GM12878 (cell line): ENCODE measurements around the gene TNRC6C.

ENCODE experiments used
- EP300 ChIP-seq, 2 experiments: fragments of 150-350 bp in 1 of 2; IDR thresholded peaks; 2 replicates each; pipeline ENCODE4 v1.6.1; 2011 to 2012; ENCODE audit warnings: low read depth in 2 of 2, low read length in 2 of 2, borderline replicate concordance in 1 of 2, improper control_type of control experiment in 1 of 2, inconsistent platforms in 1 of 2; ENCODE audit not compliant: control insufficient read depth in 1 of 2
- MYC ChIP-seq: IDR thresholded peaks from 2 replicates; pipeline ENCODE4 v1.6.1; 2011; ENCODE audit warnings: mild to moderate bottlenecking, low read length, moderate library complexity, inconsistent platforms; ENCODE audit not compliant: insufficient read depth, insufficient replicate concordance, insufficient read length, severe bottlenecking
- POLR2AphosphoS5 ChIP-seq: IDR thresholded peaks from 2 replicates; pipeline ENCODE4 v1.6.1; 2011; ENCODE audit warnings: mild to moderate bottlenecking, low read length, inconsistent platforms
- YY1 ChIP-seq: IDR thresholded peaks from 2 replicates; pipeline ENCODE4 v1.6.1; 2011; ENCODE audit warnings: low read depth, mild to moderate bottlenecking, low read length
- TF ChIP-seq, protein P1 (sequence below): IDR thresholded peaks from 2 replicates; pipeline ENCODE4 v1.6.1; 2012; ENCODE audit warnings: low read length, inconsistent platforms
- TF ChIP-seq, protein P2 (sequence below), 3 experiments: IDR thresholded peaks in 2 of 3; conservative IDR thresholded peaks in 1 of 3; 2 replicates each; pipeline ENCODE4 v1.5.1; 2011; ENCODE audit warnings: low read depth in 3 of 3, low read length in 3 of 3, mild to moderate bottlenecking in 3 of 3, control low read depth in 2 of 3, moderate library complexity in 2 of 3, inconsistent platforms in 1 of 3, mixed read lengths in 1 of 3; ENCODE audit not compliant: control insufficient read depth in 2 of 3, insufficient read depth in 1 of 3; ENCODE audit errors: extremely low read depth in 1 of 3

DNA sequence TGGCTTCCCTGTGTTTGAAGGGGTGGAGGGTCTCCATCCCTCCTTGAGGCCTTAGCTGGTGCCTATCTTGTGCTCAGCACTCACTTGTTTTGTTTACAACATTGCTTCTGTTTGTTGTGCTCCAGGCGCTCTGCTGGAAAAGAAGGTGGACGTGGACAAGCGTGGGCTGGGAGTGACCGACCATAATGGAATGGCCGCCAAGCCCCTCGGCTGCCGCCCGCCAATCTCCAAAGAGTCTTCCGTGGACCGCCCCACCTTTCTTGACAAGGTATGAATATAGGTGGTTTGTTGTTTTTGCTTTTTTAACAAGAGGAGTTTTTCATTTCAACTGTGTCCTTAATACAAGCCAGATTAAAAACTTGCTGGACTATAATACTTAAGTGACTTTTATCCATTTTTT lies 116.5 kb downstream of the TNRC6C start:
- TF ChIP-seq MYC (no peak), POLR2AphosphoS5 (no peak), EP300 (IDR thresholded peaks at IDR 0.05; ENCODE audit: borderline replicate concordance in 1 of 2, control insufficient read depth in 1 of 2, low read depth in 2 of 2, low read length in 2 of 2) (no peak), YY1 (no peak)
- TF ChIP-seq, protein P1, sequence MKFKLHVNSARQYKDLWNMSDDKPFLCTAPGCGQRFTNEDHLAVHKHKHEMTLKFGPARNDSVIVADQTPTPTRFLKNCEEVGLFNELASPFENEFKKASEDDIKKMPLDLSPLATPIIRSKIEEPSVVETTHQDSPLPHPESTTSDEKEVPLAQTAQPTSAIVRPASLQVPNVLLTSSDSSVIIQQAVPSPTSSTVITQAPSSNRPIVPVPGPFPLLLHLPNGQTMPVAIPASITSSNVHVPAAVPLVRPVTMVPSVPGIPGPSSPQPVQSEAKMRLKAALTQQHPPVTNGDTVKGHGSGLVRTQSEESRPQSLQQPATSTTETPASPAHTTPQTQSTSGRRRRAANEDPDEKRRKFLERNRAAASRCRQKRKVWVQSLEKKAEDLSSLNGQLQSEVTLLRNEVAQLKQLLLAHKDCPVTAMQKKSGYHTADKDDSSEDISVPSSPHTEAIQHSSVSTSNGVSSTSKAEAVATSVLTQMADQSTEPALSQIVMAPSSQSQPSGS, result no peak
- TF ChIP-seq, protein P2, sequence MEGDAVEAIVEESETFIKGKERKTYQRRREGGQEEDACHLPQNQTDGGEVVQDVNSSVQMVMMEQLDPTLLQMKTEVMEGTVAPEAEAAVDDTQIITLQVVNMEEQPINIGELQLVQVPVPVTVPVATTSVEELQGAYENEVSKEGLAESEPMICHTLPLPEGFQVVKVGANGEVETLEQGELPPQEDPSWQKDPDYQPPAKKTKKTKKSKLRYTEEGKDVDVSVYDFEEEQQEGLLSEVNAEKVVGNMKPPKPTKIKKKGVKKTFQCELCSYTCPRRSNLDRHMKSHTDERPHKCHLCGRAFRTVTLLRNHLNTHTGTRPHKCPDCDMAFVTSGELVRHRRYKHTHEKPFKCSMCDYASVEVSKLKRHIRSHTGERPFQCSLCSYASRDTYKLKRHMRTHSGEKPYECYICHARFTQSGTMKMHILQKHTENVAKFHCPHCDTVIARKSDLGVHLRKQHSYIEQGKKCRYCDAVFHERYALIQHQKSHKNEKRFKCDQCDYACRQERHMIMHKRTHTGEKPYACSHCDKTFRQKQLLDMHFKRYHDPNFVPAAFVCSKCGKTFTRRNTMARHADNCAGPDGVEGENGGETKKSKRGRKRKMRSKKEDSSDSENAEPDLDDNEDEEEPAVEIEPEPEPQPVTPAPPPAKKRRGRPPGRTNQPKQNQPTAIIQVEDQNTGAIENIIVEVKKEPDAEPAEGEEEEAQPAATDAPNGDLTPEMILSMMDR (IDR thresholded peaks at IDR 0.05 in 2 of 3, conservative IDR thresholded peaks at IDR 0.05 in 1 of 3; ENCODE audit: control insufficient read depth in 2 of 3, extremely low read depth in 1 of 3, insufficient read depth in 1 of 3, low read depth in 3 of 3, low read length in 3 of 3), result no peak
